GM23338 (cell line): ENCODE data around the gene EZH2. TPM values are rescaled to one million over a fixed set of nuclear protein-coding genes. Genes with fewer than 3 reads are reported as not detected.

ENCODE experiments used
- ATAC-seq: fragments of 200-7000 bp; cut with Tn5 transposase; 3 replicates; pipeline ENCODE4 v1.9.1; 2020
- DNase-seq: peaks from one replicate; pipeline ENCODE4 v3.0.0-alpha.2; 2015; ENCODE audit warnings: low spot score
- H2AFZ ChIP-seq: fragments of 200-600 bp; sonication (generic); 2 replicates; pipeline ENCODE4 v1.8.0; 2016; ENCODE audit warnings: antibody characterized with exemption, mild to moderate bottlenecking, moderate library complexity
- H3F3A ChIP-seq: fragments of 200-600 bp; sonication (generic); replicated peaks from 2 replicates; pipeline ENCODE4 v1.8.0; 2017; ENCODE audit warnings: antibody characterized with exemption, mixed run types, low read depth
- H3K27ac ChIP-seq: fragments of 200-600 bp; sonication (generic); 2 replicates; pipeline ENCODE4 v1.6.1; 2016; ENCODE audit warnings: low read depth
- H3K27me3 ChIP-seq: fragments of 200-600 bp; sonication (generic); 2 replicates; pipeline ENCODE4 v1.8.0; 2016; ENCODE audit warnings: mild to moderate bottlenecking, mixed run types, moderate library complexity; ENCODE audit not compliant: insufficient read depth
- H3K36me3 ChIP-seq: fragments of 200-600 bp; sonication (generic); 2 replicates; pipeline ENCODE4 v1.8.0; 2016; ENCODE audit warnings: mild to moderate bottlenecking; ENCODE audit not compliant: insufficient read depth
- H3K4me1 ChIP-seq: fragments of 200-600 bp; sonication (generic); 2 replicates; pipeline ENCODE4 v1.8.0; 2016; ENCODE audit warnings: mild to moderate bottlenecking, moderate library complexity; ENCODE audit not compliant: insufficient read depth
- H3K4me2 ChIP-seq: fragments of 200-600 bp; sonication (generic); 2 replicates; pipeline ENCODE4 v1.7.1; 2017; ENCODE audit warnings: mixed run types
- H3K4me3 ChIP-seq: fragments of 200-600 bp; sonication (generic); 2 replicates; pipeline ENCODE4 v1.6.1; 2016; ENCODE audit warnings: mixed run types
- H3K79me2 ChIP-seq: fragments of 200-600 bp; sonication (generic); replicated peaks from 2 replicates; pipeline ENCODE4 v1.8.0; 2017; ENCODE audit warnings: mild to moderate bottlenecking; ENCODE audit not compliant: insufficient read depth
- H3K9me2 ChIP-seq: fragments of 200-600 bp; sonication (generic); 2 replicates; pipeline ENCODE4 v1.8.0; 2017; ENCODE audit not compliant: insufficient read depth
- H4K20me1 ChIP-seq: fragments of 200-600 bp; sonication (generic); replicated peaks from 2 replicates; pipeline ENCODE4 v1.8.0; 2017; ENCODE audit warnings: mild to moderate bottlenecking; ENCODE audit not compliant: insufficient read depth
- H3K27ac Mint-ChIP-seq: 2 replicates; pipeline ENCODE4 v1.8.0; 2020; ENCODE audit warnings: inconsistent platforms, mild to moderate bottlenecking, moderate library complexity, mixed read lengths
- H3K27me3 Mint-ChIP-seq: 3 replicates; pipeline ENCODE4 v1.8.0; 2022; ENCODE audit warnings: low read depth, mild to moderate bottlenecking, moderate library complexity, mixed read lengths, inconsistent platforms; ENCODE audit not compliant: insufficient read depth, poor library complexity
- H3K36me3 Mint-ChIP-seq: 3 replicates; pipeline ENCODE4 v1.8.0; 2021; ENCODE audit warnings: low read depth, mild to moderate bottlenecking, inconsistent platforms, moderate library complexity, mixed read lengths
- H3K4me1 Mint-ChIP-seq: 3 replicates; pipeline ENCODE4 v1.8.0; 2020; ENCODE audit warnings: mild to moderate bottlenecking, inconsistent platforms, mixed read lengths
- H3K4me3 Mint-ChIP-seq: 3 replicates; pipeline ENCODE4 v1.8.0; 2021; ENCODE audit warnings: moderate library complexity, mild to moderate bottlenecking, inconsistent platforms, mixed read lengths
- H3K9me3 Mint-ChIP-seq: 3 replicates; pipeline ENCODE4 v1.8.0; 2020; ENCODE audit warnings: moderate library complexity, mild to moderate bottlenecking, inconsistent platforms, mixed read lengths
- CREB1 ChIP-seq: fragments of 250-450 bp; sonication (Bioruptor Pico); IDR thresholded peaks from 2 replicates; pipeline ENCODE4 v1.5.0; 2020; ENCODE audit warnings: low read depth, mild to moderate bottlenecking, moderate library complexity
- CTCF ChIP-seq, 2 experiments: fragments of 200-600 bp in 1 of 2; sonication (generic) in 1 of 2; conservative IDR thresholded peaks; 2 replicates each; pipeline versions ENCODE4 v1.5.1 to v1.6.1; 2016 to 2017; ENCODE audit warnings: antibody characterized with exemption in 2 of 2, low read depth in 2 of 2, mild to moderate bottlenecking in 2 of 2, moderate library complexity in 1 of 2
- ETS1 ChIP-seq: IDR thresholded peaks from 2 replicates; pipeline ENCODE4 v1.6.1; 2016; ENCODE audit warnings: antibody characterized with exemption
- EZH2 ChIP-seq: fragments of 200-600 bp; sonication (generic); IDR thresholded peaks from one replicate; pipeline ENCODE4 v1.8.0; 2017; ENCODE audit warnings: antibody characterized with exemption, mild to moderate bottlenecking, low read depth; ENCODE audit not compliant: unreplicated experiment
- EZH2phosphoT487 ChIP-seq: fragments of 200-600 bp; sonication (generic); IDR thresholded peaks from one replicate; pipeline ENCODE4 v1.8.1; 2018; ENCODE audit warnings: antibody characterized with exemption; ENCODE audit not compliant: unreplicated experiment
- JUNB ChIP-seq: IDR thresholded peaks from one replicate; pipeline ENCODE4 v1.6.1; 2016; ENCODE audit warnings: antibody characterized with exemption; ENCODE audit not compliant: unreplicated experiment
- NANOG ChIP-seq: IDR thresholded peaks from 2 replicates; pipeline ENCODE4 v1.6.1; 2016; ENCODE audit warnings: antibody characterized with exemption, borderline replicate concordance
- POLR2AphosphoS5 ChIP-seq: IDR thresholded peaks from 2 replicates; pipeline ENCODE4 v1.6.1; 2016; ENCODE audit warnings: antibody characterized with exemption, low read depth
- REST ChIP-seq: IDR thresholded peaks from one replicate; pipeline ENCODE4 v1.6.1; 2018; ENCODE audit warnings: antibody characterized with exemption; ENCODE audit not compliant: unreplicated experiment
- STAT1 ChIP-seq: IDR thresholded peaks from one replicate; pipeline ENCODE4 v1.6.1; 2016; ENCODE audit warnings: antibody characterized with exemption; ENCODE audit not compliant: unreplicated experiment
- ZNF114 ChIP-seq: fragments of 250-450 bp; sonication (Bioruptor Pico); IDR thresholded peaks from 2 replicates; pipeline ENCODE4 v1.5.0; 2020; ENCODE audit warnings: mild to moderate bottlenecking, moderate library complexity
- ZNF331 ChIP-seq: fragments of 250-450 bp; sonication (Bioruptor Pico); IDR thresholded peaks from 2 replicates; pipeline ENCODE4 v1.5.0; 2020; ENCODE audit warnings: low read depth, mild to moderate bottlenecking, moderate library complexity
- ZNF462 ChIP-seq: fragments of 250-450 bp; sonication (Bioruptor Pico); IDR thresholded peaks from 2 replicates; pipeline ENCODE4 v1.5.0; 2020; ENCODE audit warnings: mild to moderate bottlenecking, moderate library complexity
- polyA plus RNA-seq: library from polyadenylated mRNA; unstranded; fragments of >200 nt; fragmentation: Nextera tagmentation; extraction: Ambion mirVana; gene quantifications from 2 replicates; pipeline ENCODE4 v1.2.1, GENCODE V29; 2016
- total RNA-seq: library from RNA; depleted of rRNA; stranded (reverse); fragments of >200 nt; shearing (Covaris generic); gene quantifications from 2 replicates; pipeline ENCODE4 v1.2.3, GENCODE V29; 2014

The EZH2 gene
- total and polyA plus RNA-seq, 2 experiments from 2014 or later = 33.9 to 38.6 TPM

- ATAC-seq (no peak), DNase-seq (no peak)
- Histone ChIP-seq H3K36me3 (no peaks in the 10 kb centered on the region), H3F3A (0 out of 2 replicates have a peak, but pooled peaks cover 4% of the 10 kb centered on the region), H3K79me2 (peaks cover 98% of the 10 kb centered on the region), H2AFZ (no peak overlapping the region), H3K27ac (no peak overlapping the region), H4K20me1 (peaks cover 37% of the 10 kb centered on the region), H3K27me3 (no peaks in the 10 kb centered on the region), H3K4me1 (peaks cover 21% of the 10 kb centered on the region), H3K4me3 (no peak overlapping the region), H3K4me2 (no peak overlapping the region), H3K9me2 (no peaks in the 10 kb centered on the region)
- Mint-ChIP-seq H3K9me3 (peaks cover under 1% of the 10 kb centered on the region; the same call in 2 of the 3 replicates), H3K4me3 (no peak overlapping the region), H3K36me3 (peaks cover 3% of the 10 kb centered on the region), H3K4me1 (peaks cover 27% of the 10 kb centered on the region), H3K27me3 (no peaks in the 10 kb centered on the region), H3K27ac (no peak overlapping the region)
- TF ChIP-seq JUNB = no peak
- no peak for TF ChIP-seq REST
- no peak for TF ChIP-seq ZNF114
- no peak for TF ChIP-seq EZH2phosphoT487
- no peak for TF ChIP-seq ZNF331 (CRISPR knock-in tag)
- no peak for TF ChIP-seq ZNF462 (CRISPR knock-in tag)
- no peak for TF ChIP-seq STAT1
- TF ChIP-seq ETS1 = no peak
- no peak for TF ChIP-seq POLR2AphosphoS5
- no peak for TF ChIP-seq CTCF (conservative IDR thresholded peaks at IDR 0.05; ENCODE audit: low read depth in 2 of 2)
- TF ChIP-seq EZH2 = no peak
- TF ChIP-seq CREB1 = no peak
- no peak for TF ChIP-seq NANOG
Measured at GRCh38 chr7:148862481-148862880, 21.6 kb downstream of the EZH2 start.
